K562 (cell line): ENCODE measurements around the gene OR2B2. TPM values are rescaled to one million over a fixed set of nuclear protein-coding genes. Genes with fewer than 3 reads are reported as not detected.

Experiments
- FOXK2 ChIP-seq, 2 experiments: fragments of 450-650 bp; IDR thresholded peaks in 1 of 2; conservative IDR thresholded peaks in 1 of 2; 2 replicates each; pipeline ENCODE4 v1.6.1; 2016; ENCODE audit warnings: low read depth in 2 of 2, mild to moderate bottlenecking in 1 of 2
- MAFK ChIP-seq: IDR thresholded peaks from 2 replicates; pipeline ENCODE4 v1.6.1; 2011; ENCODE audit warnings: low read length, improper control_type of control experiment
- MCM3 ChIP-seq: fragments of 450-650 bp; IDR thresholded peaks from 2 replicates; pipeline ENCODE4 v1.6.1; 2016
- MECOM ChIP-seq: fragments of 250-450 bp; sonication (Bioruptor Pico); IDR thresholded peaks from 2 replicates; pipeline ENCODE4 v1.8.0; 2022; ENCODE audit warnings: inconsistent platforms
- RFX7 ChIP-seq: fragments of 250-450 bp; sonication (Bioruptor Pico); IDR thresholded peaks from 2 replicates; pipeline ENCODE4 v1.5.1; 2021; ENCODE audit warnings: mild to moderate bottlenecking
- TARDBP ChIP-seq: fragments of 450-650 bp; IDR thresholded peaks from 2 replicates; pipeline ENCODE4 v1.6.1; 2016
- ZNF785 ChIP-seq: fragments of 250-450 bp; sonication (Bioruptor Pico); IDR thresholded peaks from 2 replicates; pipeline ENCODE4 v1.4.0; 2020; ENCODE audit warnings: mild to moderate bottlenecking
- polyA plus RNA-seq, 8 experiments: library from polyadenylated mRNA; depleted of rRNA in 4 of 8; stranded (reverse) in 5 of 8; unstranded in 3 of 8; fragments of >200 nt; fragmentation: Nextera tagmentation in 2 of 8; fragmentation: Illumina TruSeq in 1 of 8; extraction: Ambion mirVana in 2 of 8; extraction: Trizol in 1 of 8; gene quantifications; 2 replicates each; pipeline versions ENCODE4 v1.2.1 to v1.2.3, GENCODE V29; 2011 to 2014; ENCODE audit warnings: inconsistent platforms in 1 of 8, missing spikeins in 1 of 8
- total RNA-seq, 7 experiments: library from RNA; depleted of rRNA in 6 of 7; stranded (reverse); fragments of >200 nt in 6 of 7; fragmentation: Illumina TruSeq in 2 of 7; extraction: Trizol in 2 of 7; gene quantifications; 2 replicates each; pipeline versions ENCODE4 v1.2.1 to v1.2.3, GENCODE V29; 2011 to 2021; ENCODE audit warnings: low replicate concordance in 1 of 7
- TF ChIP-seq, protein P1 (sequence below), 2 experiments: fragments of 450-650 bp; formaldehyde crosslinking in 1 of 2; IDR thresholded peaks; 2 replicates each; pipeline versions ENCODE4 v1.4.0 to v1.6.1; 2014 to 2020; ENCODE audit warnings: mild to moderate bottlenecking in 2 of 2, borderline replicate concordance in 1 of 2, low read depth in 1 of 2
- TF ChIP-seq, protein P2 (sequence below): fragments of 450-650 bp; IDR thresholded peaks from 2 replicates; pipeline ENCODE4 v1.6.1; 2014; ENCODE audit warnings: low read depth, mild to moderate bottlenecking, moderate library complexity, borderline replicate concordance
- TF ChIP-seq, protein P3 (sequence below): sonication (generic); formaldehyde crosslinking; IDR thresholded peaks from 2 replicates; pipeline ENCODE4 v1.8.1; 2022; ENCODE audit warnings: missing genetic modification reagents
- TF ChIP-seq, protein P4 (sequence below): fragments of 450-650 bp; formaldehyde crosslinking; IDR thresholded peaks from 2 replicates; pipeline ENCODE4 v1.4.0; 2020; ENCODE audit warnings: mild to moderate bottlenecking
- TF ChIP-seq, protein P5 (sequence below): fragments of 450-650 bp; IDR thresholded peaks from 2 replicates; pipeline ENCODE4 v1.6.1; 2016; ENCODE audit warnings: borderline replicate concordance

OR2B2 gene
- total and polyA plus RNA-seq, 9 of the 15 experiments (the other 6 are each of a cell fraction or from before 2014, with no cell fraction given), result 0.24 TPM; not detected in 8

DNA sequence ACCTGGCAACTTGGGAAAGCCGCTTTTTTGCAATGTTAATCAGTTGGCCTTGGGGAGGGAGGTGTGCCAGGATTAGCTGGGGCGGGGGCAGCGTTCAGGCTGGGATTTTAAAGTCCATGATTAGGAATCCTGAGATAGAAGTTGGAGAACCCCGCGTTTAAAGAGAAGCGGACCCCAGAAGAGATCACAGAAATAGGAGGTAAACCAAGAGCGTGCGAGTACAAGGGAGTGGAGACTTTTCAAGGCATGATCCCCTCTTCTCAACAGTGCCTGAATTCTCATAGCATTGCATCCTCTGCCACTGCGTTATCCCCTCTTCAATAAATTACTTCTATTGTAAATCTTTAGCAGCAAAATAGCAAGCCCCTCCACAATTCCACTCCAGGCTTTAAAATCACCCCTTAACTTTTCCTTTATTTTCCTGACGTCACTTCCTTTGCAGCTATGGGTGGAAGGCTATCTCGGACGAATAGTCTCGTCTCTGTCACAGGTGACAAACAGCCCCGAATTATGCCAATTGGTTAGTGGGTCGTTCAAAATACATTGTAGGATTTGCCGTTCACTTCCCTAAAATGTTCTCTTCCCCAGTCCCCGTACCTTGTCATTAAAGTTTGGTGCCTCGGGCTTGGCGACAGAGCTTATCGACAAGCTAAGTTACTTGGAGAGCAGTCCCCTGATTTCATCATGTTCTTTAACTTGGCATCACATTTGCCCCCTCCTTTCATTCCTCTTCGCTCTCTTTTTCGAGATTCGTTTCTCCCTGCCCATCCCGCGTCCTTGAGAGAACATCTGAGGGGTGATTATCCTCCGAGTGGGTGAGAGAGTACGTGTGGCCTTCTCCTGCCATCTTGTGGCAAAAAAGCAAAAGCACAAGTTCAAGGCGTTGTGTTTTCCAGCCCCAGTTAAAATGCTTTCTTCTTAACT lies 17.1 kb downstream of the OR2B2 start (continued):
- TF ChIP-seq, protein P1, sequence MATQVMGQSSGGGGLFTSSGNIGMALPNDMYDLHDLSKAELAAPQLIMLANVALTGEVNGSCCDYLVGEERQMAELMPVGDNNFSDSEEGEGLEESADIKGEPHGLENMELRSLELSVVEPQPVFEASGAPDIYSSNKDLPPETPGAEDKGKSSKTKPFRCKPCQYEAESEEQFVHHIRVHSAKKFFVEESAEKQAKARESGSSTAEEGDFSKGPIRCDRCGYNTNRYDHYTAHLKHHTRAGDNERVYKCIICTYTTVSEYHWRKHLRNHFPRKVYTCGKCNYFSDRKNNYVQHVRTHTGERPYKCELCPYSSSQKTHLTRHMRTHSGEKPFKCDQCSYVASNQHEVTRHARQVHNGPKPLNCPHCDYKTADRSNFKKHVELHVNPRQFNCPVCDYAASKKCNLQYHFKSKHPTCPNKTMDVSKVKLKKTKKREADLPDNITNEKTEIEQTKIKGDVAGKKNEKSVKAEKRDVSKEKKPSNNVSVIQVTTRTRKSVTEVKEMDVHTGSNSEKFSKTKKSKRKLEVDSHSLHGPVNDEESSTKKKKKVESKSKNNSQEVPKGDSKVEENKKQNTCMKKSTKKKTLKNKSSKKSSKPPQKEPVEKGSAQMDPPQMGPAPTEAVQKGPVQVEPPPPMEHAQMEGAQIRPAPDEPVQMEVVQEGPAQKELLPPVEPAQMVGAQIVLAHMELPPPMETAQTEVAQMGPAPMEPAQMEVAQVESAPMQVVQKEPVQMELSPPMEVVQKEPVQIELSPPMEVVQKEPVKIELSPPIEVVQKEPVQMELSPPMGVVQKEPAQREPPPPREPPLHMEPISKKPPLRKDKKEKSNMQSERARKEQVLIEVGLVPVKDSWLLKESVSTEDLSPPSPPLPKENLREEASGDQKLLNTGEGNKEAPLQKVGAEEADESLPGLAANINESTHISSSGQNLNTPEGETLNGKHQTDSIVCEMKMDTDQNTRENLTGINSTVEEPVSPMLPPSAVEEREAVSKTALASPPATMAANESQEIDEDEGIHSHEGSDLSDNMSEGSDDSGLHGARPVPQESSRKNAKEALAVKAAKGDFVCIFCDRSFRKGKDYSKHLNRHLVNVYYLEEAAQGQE (IDR thresholded peaks at IDR 0.05; ENCODE audit: borderline replicate concordance), result peak; percentile 64; the same call in 1 of the 2 replicates
- TF ChIP-seq, protein P1 (CRISPR knock-in tag; IDR thresholded peaks at IDR 0.05; ENCODE audit: low read depth), result no peak; the same call in 1 of the 2 replicates
- TF ChIP-seq TARDBP (no peak; the same call in 1 of the 2 replicates), ZNF785 (CRISPR knock-in tag) (no peak), FOXK2 (conservative IDR thresholded peaks at IDR 0.05 in 1 of 2, IDR thresholded peaks at IDR 0.05 in 1 of 2; ENCODE audit: low read depth in 2 of 2) (peak in 1 of 2 experiments; percentile 24; a peak in 2 of 4 replicates), MAFK (peak; percentile 2; the same call in 1 of the 2 replicates), MECOM (peak; percentile 65; the same call in 1 of the 2 replicates), RFX7 (CRISPR knock-in tag) (0 out of 2 replicates have a peak, but pooled peaks have one; percentile 18), MCM3 (no peak)
- TF ChIP-seq, protein P2, sequence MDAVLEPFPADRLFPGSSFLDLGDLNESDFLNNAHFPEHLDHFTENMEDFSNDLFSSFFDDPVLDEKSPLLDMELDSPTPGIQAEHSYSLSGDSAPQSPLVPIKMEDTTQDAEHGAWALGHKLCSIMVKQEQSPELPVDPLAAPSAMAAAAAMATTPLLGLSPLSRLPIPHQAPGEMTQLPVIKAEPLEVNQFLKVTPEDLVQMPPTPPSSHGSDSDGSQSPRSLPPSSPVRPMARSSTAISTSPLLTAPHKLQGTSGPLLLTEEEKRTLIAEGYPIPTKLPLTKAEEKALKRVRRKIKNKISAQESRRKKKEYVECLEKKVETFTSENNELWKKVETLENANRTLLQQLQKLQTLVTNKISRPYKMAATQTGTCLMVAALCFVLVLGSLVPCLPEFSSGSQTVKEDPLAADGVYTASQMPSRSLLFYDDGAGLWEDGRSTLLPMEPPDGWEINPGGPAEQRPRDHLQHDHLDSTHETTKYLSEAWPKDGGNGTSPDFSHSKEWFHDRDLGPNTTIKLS, result no peak
- TF ChIP-seq, protein P3, sequence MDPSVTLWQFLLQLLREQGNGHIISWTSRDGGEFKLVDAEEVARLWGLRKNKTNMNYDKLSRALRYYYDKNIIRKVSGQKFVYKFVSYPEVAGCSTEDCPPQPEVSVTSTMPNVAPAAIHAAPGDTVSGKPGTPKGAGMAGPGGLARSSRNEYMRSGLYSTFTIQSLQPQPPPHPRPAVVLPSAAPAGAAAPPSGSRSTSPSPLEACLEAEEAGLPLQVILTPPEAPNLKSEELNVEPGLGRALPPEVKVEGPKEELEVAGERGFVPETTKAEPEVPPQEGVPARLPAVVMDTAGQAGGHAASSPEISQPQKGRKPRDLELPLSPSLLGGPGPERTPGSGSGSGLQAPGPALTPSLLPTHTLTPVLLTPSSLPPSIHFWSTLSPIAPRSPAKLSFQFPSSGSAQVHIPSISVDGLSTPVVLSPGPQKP, result no peak
- TF ChIP-seq, protein P4, sequence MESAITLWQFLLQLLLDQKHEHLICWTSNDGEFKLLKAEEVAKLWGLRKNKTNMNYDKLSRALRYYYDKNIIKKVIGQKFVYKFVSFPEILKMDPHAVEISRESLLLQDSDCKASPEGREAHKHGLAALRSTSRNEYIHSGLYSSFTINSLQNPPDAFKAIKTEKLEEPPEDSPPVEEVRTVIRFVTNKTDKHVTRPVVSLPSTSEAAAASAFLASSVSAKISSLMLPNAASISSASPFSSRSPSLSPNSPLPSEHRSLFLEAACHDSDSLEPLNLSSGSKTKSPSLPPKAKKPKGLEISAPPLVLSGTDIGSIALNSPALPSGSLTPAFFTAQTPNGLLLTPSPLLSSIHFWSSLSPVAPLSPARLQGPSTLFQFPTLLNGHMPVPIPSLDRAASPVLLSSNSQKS (CRISPR knock-in tag), result no peak
- TF ChIP-seq, protein P5, sequence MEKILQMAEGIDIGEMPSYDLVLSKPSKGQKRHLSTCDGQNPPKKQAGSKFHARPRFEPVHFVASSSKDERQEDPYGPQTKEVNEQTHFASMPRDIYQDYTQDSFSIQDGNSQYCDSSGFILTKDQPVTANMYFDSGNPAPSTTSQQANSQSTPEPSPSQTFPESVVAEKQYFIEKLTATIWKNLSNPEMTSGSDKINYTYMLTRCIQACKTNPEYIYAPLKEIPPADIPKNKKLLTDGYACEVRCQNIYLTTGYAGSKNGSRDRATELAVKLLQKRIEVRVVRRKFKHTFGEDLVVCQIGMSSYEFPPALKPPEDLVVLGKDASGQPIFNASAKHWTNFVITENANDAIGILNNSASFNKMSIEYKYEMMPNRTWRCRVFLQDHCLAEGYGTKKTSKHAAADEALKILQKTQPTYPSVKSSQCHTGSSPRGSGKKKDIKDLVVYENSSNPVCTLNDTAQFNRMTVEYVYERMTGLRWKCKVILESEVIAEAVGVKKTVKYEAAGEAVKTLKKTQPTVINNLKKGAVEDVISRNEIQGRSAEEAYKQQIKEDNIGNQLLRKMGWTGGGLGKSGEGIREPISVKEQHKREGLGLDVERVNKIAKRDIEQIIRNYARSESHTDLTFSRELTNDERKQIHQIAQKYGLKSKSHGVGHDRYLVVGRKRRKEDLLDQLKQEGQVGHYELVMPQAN, result no peak
